Fibroblast of skin of right quadriceps (primary cell): ENCODE measurements around the gene ARL6IP5.

Source experiments
- DNase-seq: peaks from one replicate; pipeline ENCODE4 v3.0.0-alpha.2; 2013

The ARL6IP5 gene, protein sequence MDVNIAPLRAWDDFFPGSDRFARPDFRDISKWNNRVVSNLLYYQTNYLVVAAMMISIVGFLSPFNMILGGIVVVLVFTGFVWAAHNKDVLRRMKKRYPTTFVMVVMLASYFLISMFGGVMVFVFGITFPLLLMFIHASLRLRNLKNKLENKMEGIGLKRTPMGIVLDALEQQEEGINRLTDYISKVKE

DNA sequence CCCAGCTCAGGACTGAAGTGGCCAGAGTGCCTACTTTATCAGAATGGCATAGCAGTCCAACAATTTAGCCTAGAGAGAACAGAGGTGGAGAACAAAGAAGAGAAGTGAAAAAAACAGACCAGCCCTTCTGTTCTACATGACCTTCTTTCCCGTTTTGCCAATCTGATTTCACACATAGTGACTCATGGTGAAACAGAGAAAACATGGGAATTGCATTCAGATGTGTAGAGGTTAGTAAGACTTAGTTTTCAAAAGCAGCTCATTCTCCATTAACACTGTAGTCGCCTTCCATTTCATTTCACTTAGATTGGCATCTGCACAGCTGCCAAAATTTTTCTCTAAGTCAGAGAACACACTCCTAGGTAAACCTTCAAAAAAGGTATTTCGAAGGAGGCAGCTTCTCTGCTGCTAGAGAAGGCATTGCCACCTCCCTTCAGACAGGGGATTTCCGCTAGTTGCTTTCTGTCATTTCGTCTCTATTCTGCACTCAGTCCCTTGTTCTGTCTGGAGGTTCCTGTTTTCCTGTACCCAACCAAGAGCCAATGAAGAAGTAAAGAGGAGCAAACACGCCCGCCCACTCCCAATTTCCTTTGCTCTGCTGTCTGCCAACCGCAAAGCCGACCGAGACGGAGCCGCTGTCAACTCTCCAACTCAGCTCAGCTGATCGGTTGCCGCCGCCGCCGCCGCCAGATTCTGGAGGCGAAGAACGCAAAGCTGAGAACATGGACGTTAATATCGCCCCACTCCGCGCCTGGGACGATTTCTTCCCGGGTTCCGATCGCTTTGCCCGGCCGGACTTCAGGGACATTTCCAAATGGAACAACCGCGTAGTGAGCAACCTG lies at the start of gene ARL6IP5:
Gene ARL6IP5 (plus strand): TSS at position 612 of the 842 bp plus-strand sequence. CDS start 111 bp downstream, at position 723.
- peak; percentile 93 for DNase-seq

DNA sequence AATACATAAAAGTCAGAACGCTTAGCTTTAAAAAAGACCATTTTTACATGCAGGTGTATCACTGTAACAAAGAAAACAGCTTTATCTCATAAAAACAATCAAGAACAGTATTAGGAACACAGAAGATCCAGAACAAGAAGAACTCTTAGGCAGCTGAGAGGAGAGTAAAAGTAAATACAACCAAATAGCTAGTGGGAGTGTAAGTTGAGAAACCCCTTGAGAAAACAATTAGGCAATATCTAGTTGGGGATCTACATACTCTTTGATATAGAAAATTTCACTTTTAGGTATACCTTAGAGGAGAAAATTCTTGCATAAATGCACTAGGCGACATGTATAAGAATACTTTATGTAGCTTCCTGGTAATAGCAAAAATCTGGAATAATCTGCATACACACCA lies 40.1 kb upstream of the ARL6IP5 start:
- DNase-seq, result no peak

DNA sequence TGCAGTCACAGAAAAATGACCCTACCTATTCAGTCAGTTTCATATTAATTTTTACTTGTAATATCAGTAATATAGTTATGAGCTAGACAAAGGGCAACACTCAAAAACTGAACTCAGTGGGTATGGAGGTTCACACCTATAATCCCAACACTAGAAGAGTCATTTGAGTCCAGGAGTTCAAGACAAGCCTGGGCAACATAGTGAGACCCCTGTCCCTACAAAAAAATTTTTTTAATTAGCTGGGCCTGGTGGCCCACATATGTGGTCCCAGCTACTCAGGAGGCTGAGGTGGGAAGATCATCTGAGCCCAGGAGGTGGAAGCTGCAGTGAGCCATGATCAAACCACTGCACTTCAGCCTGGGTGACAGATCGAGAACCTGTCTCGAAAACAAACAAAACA lies 35.7 kb upstream of the ARL6IP5 start:
- no peak for DNase-seq

DNA sequence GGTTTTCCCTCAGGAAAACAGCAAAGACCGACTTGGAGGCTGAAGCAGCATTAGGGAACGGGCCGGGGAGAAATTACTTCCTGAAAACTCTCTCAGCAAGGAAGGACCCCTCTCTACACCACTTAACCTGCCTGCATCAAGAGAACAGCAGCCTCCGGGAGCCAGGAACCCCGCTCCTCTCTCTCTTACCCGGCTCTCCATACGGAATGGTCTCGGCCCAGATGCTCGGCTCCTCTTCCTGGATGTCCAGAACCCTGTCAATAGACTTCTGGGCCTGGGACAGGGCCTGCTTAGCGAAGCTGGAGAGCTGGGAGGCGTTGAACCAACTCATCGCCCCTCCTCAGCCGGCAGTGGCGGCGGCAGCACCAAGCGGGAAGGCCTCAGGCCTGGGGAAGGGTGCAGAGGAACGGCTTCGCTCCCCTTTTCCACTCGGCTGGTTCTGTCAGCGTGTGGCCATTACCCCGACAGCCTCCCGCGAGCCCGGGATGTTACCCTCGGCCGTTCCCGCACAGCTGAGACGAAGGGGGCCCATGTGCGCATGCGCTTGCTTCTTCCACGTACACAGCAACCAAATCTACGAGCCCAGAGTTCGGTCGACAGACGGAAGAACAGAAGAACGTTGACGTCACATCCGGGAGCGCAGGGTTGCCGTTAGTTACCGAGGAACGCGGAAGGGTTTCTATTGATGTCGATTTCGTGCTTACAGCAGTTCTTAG lies 32.8 kb upstream of the ARL6IP5 start, which contains the start of gene TMF1:
Gene TMF1 (minus strand): TSS at position 578 of the 716 bp plus-strand sequence. CDS start 247 bp downstream, at position 331.
- peak; percentile 99 for DNase-seq

DNA sequence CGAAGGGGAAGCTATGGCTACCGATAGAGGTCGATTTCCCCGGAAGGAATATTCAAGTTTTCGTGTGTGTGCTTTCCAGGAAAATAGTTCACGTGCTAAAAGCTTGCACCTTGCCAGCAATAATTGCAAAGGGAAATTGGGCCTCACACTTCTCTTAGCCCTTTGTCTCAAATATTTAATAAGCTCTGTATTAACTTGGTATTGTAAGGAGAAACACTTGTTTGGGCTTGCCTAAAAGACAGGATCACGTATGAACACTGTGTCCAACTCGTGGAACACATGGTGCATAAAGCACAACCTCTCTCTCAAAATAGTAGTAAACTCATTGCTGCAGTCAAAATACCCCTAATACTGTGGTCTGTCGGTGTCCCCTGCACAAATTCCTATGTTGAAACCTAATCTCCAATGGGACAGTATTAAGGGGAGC lies 32.3 kb upstream of the ARL6IP5 start:
- DNase-seq, result no peak

DNA sequence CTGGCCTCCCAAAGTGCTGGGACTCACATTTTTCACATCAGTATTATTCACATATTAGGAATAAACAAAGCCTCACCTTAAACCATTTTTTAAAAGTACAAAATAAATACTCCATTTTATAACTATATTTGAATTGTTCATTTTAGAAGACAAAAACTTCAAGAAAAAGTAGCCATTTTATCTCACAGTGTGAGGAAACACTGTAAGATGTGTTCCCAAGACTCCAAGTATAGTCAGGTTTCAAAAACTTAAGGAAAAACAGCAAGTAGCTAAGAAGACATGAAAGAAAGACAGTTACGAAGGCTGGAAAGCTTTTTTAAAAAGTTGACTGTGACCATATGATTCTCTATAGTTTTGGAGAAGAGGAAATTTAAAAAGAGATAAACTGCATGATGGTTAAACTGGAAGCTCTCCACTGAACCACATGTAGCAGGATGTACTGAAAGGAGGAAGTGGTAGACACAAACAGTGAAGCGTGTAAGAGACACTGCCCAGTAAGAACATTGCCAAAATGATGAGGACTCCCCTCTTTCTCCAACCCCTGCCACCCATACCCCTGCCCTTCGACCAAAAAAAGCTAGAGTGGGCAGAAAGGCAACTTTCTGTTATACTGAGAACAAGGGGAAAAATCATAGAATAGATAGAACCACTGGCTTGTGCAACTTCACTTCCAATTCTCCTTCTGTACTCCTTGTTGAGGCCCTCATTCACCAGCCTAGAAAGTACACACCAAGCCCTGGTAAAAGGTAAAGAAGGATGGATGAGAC lies 26.4 kb upstream of the ARL6IP5 start:
- DNase-seq, result no peak

DNA sequence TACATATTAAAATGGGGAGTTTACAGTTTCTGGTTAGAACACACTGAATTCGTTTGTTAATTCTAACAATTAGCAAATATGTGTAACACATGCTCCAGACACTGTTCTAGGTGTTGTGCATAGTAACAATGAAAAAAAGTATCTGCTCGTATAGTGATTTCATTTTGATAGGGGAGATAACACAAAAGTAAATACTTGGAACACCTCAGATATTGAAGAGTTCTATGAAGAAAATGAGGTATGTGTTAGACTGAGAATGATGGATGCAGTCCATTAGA lies 25.9 kb upstream of the ARL6IP5 start:
- DNase-seq, result no peak

DNA sequence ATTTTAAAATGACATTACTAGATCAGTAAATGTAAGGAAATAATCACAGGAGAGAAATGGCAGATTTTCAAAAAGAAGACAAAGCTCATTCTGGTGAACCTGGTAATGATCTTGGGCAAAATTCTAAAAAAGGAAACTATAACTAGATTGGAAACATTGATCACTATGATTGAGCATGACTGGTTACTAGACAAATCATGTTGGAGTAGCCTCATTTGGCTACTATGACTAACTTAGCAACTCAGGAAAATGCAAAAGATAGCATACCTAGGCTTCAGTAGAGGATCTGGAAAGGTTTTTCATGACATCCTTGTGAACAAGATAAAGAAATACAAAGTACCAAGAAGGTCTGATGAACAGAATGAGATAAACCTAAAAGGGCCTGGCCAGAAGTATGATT lies 25.0 kb upstream of the ARL6IP5 start:
- DNase-seq, result no peak

DNA sequence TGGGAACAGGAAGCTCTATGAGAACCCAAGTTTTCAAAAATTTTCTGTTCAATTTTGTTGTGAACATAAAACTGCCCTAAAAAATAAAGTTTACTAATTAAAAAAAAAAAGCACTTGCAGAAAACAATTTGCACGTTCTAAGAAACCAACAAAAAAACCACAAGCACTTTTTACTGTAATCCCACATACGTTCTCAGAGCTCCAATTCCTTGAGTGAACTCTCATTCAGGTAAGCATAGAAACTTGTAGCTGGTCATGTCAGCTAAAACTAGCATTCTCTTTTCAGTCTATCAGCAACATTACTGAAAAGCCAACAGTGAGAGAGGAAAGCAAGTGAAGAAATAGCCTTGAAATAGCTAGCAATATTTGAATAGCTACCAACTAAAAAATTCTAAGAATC lies 21.1 kb upstream of the ARL6IP5 start:
- DNase-seq, result no peak

DNA sequence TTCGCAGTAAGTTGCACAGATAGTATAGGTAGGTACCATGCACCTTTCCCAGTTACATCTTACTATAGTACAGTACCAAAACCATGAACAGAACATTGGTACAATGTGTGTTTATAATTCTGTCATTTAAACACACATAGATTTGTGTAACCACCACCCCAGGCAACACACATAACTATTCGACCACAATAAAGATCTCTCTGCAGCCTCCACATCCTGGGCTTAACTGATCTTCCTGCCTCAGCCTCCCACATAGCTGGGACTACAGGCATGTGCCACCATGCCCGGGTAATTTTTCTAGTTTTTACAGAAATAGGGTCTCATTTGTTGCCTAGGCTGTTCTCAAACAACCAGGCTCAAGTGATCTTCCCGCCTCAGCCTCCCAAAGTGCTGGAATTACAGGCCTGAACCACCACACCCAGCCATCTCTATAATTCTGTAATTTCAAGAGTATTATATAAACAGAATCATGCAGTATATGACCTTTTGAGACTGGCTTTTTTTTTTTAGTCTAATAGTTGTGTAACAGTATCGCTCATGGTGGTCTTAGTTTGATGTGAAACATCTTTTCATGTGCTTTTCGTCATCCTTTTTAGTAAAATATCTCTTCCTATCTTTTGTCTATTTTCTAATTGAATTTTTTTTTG lies 19.3 kb upstream of the ARL6IP5 start:
- DNase-seq, result no peak

DNA sequence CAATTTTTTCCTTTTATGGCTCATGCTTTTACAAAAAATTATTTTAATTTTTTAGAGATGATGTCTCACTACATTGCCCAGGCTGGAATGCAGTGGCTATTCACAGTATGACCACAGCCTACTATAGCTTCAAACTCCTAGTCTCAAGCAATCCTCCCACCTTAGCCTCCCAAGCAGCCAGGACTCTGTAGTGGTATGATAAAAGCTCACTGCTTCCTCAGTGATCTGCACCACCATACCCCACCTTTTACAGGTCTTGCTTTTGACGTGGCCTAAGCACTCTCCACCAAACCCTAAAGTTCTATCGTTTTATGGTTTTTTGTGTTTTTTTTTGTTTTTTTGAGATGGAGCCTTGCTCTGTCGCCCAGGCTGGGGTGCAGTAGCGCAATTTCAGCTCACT lies 18.6 kb upstream of the ARL6IP5 start:
- no peak for DNase-seq

DNA sequence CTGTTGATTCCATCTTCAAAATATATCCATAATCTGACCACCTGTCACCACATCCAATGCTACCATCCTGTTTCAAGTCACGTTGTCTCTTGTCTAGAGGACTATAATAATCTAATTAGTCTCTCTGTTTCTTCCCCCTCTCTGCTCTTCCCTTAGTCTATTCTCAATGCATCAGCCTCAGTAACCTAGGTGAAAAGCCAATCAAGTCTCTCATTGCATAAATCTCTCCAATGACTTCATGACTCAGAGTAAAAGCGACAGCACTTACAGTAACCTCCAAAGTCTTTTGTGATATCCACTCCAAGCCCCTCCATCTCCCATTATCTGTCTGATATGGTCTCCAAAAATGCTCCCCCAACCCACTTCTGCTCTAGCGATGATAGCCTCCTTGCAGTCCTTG lies 11.8 kb upstream of the ARL6IP5 start:
- DNase-seq, result no peak

DNA sequence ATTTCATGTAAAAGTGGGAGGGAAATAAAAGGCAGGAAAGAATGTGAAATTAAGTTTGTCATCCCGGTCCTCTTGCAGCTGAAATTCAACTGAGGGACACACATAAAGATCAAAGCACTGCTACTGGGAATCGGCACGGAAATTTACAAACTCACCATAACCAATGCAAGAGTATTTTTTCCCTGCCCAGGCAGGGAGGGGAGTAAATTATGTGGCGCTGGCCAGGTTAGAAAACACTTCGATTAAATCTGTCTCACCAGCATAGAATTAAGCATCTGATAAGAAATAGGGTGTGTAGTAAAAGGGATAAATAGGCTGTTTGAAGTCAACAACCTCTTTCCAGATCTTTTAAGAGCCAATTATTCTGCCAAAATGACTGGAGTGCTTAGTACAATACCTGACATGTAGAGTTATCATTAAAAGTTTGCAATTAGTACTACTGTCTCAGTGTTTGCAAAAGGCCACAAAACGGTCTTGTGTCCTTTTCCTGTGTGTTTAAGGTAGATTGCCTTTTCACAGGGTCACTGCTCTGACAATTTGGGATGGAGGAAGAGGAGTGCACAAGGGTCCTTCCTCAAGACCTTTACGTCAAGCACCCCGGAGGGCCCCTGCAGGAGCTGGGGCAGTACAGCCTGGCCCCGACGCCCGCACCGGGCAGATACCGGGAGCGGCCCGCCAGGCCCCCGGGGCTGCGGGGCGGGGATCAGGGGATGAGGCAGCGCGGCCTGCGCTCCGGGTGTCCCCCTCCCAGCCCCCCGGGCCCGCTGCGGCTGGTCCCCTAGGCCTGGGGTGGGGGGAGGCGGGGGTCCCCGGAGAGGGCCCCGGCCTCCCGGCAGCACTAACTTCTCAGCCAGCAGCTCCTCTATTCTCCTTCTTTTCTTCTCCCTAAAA lies 5.2 kb upstream of the ARL6IP5 start:
- DNase-seq, result no peak

DNA sequence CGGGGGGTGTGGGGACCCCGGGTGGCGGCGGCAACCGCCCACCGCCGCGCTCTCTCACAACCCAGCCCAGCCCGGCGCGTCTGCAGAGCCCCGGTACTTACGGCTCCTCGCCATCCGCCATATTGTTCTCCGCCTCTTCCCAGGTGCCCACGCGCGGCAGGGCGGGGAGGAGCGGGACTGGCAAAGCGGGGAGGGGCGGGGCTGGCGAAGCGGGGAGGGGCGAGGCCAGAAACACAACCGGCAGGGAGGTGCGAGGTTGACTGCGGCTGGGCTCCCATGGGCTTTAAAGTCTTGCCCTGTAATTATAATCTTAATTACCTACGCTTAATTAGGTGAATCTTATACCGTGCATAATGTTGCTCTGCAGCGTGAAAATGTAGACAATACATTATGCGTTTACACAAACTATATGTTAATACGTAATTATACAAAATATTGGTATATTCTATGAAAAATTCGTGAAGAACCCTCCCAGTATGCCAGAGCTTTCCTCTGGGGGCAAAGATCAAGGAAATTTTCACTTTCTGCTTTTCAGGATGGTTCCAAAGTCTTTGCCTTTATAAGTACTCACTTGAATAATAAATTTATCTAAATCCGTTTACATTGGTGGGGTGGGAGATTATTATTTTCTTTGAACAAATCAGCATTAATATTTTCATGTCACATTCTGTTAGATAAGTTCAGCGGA lies 4.4 kb upstream of the ARL6IP5 start, which contains the start of gene UBA3:
Gene UBA3 (minus strand): TSS at position 133 of the 688 bp plus-strand sequence. CDS start 12 bp downstream, at position 121.
- DNase-seq, result peak; percentile 82

DNA sequence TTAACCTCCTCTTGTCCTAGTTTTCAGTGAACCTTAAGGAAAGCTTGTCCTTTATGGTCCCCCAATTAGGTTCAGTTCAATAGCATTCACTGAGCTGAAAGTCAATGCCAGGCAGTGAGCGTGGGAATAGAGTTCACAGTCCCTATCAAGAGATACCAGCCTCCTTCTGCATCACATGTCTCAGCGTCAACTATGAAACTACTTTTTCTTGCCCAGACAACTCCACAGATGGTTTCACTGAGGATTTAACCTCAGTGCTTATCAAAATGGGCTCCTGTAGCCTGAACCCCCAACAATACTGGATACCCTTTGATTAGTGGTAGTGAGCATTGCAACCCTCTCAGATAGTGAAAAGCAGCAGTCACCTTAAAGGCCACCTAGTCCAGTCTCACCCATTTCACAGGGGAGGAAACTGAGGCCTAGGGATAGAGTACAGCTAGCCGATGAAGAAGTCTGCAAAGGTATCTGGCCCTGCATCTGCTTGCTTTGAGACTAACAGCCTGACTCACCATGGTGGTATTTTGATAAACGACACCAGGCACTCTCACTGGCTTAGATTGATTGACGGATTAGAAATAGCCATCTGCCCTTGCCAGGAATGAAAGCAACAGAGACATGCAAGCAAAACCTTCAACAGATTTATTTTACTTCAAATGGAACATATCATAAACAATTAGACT lies 3.0 kb upstream of the ARL6IP5 start:
- DNase-seq, result no peak

DNA sequence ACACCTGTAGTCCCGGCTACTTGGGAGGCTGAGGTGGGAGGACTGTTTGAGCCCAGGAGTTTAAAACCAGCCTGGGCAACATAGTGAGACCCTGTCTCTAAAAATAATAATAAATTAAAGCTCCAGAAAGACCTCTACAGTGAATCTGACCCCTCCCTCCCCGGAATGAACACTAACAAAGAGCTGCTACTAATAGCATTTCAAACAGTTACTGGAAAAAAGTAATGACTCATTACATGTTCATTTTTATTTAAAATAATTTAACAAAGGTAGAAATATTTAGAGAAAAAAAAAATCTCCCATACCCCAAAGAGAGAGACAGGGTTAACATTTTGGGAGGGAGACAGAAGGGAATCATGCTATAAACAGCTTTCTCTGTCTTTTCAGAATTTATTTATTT lies 2.4 kb upstream of the ARL6IP5 start:
- no peak for DNase-seq

DNA sequence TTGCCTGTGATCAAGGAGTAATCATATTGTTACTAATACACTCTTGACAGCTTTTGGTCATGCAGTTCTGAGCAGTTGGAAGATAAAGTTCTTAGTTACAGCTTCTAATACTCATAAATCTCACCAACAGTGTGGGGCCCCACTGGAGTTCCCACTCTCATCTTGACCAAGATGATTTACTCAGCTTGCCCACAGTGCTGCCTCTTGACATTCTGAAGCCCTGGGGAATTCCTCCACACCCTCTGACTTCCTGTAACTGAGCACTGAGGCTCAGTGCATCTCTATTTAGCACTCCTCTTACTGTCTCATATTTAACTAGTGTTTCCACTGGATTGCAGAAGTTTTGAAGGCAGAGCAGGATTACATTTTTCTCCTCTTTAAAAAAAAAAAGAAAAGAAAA lies 1.9 kb upstream of the ARL6IP5 start:
- peak; percentile 87 for DNase-seq

DNA sequence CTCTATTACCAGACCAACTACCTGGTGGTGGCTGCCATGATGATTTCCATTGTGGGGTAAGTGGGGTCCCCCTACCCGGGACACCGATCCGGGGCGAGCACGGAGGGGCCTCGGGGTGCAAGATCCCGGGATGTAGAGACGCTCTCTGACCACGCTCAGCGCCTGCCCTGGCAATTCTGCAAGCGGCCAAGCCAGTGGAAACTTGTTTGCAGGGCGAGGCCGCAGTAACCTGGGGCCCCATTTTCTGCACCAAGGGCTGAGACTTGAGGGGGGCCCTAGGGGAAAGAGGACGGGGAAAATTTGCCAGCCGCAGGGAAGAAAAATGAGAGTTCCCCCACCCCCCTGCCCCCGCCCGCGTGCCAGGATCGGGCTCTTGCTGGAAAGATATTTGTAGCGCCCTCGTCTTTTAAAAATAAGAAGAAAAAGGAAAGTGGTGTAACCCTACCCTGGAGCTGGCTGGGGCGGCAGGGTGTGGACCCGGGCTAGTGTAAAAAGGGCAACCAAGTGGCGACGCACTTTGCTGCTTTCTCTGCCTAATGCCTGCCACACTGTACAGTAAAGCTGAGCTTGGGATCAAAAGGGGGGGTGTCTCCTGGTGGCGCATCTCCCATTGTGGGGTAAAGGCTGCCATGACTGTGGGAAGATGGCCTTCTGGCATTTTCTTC lies 563 bp downstream of the ARL6IP5 start:
- no peak for DNase-seq
